Breast epithelium (tissue), 3 donors: Measurements from ENCODE around the gene ENDOD1.
"Not testable (repeated sequence)": the region's sequence is repeated elsewhere in the genome, so short reads cannot be mapped to it uniquely, and the experiment has no call there.

ENCODE experiments used
- CTCF ChIP-seq, 3 donors: fragments of 450-650 bp; IDR thresholded peaks; one replicate each; pipeline ENCODE4 v1.5.1; 2016 to 2017; ENCODE audit warnings: antibody characterized with exemption in 3 of 3, mild to moderate bottlenecking in 3 of 3, moderate library complexity in 3 of 3
- POLR2AphosphoS5 ChIP-seq, 3 donors: sonication (generic); formaldehyde crosslinking; IDR thresholded peaks; one replicate each; pipeline ENCODE4 v1.6.1; 2017; ENCODE audit warnings: antibody characterized with exemption in 3 of 3

- not testable (repeated sequence) for TF ChIP-seq CTCF, POLR2AphosphoS5 (IDR thresholded peaks at IDR 0.05)
These were observed 40.5 kb upstream of the ENDOD1 start, which contains the start of gene KDM4F for GRCh38 chr11:95049122-95049521.
